Smooth muscle cell (in vitro differentiated cells): ENCODE data around the gene DBNDD1. TPM values are rescaled to one million over a fixed set of nuclear protein-coding genes. Genes with fewer than 3 reads are reported as not detected.
A peak's percentile ranks its signal among the peaks of the same experiment; 100 is the strongest.

ENCODE experiments used
- DNase-seq: peaks from one replicate; lab custom pipeline; 2025; ENCODE audit not compliant: unreplicated experiment; lab: John Stamatoyannopoulos, UW
- H2AFZ ChIP-seq: fragments of 200-600 bp; sonication (generic); 2 replicates; pipeline ENCODE4 v1.6.0; 2016; ENCODE audit warnings: antibody characterized with exemption, low read depth, mild to moderate bottlenecking
- H3F3A ChIP-seq: fragments of 200-600 bp; sonication (generic); 2 replicates; pipeline ENCODE4 v1.6.0; 2017; ENCODE audit warnings: antibody characterized with exemption, low read depth
- H3K27ac ChIP-seq: fragments of 200-600 bp; sonication (generic); 2 replicates; pipeline ENCODE4 v1.5.1; 2016; ENCODE audit warnings: low read depth, mild to moderate bottlenecking
- H3K27me3 ChIP-seq: fragments of 200-600 bp; sonication (generic); 2 replicates; pipeline ENCODE4 v1.6.1; 2016; ENCODE audit warnings: low read depth, mild to moderate bottlenecking
- H3K36me3 ChIP-seq: fragments of 200-600 bp; sonication (generic); 2 replicates; pipeline ENCODE4 v1.5.1; 2016; ENCODE audit warnings: low read depth
- H3K4me1 ChIP-seq: fragments of 200-600 bp; sonication (generic); 2 replicates; pipeline ENCODE4 v1.5.1; 2016; ENCODE audit warnings: low read depth
- H3K4me2 ChIP-seq: fragments of 200-600 bp; sonication (generic); 2 replicates; pipeline ENCODE4 v1.6.0; 2016; ENCODE audit warnings: mild to moderate bottlenecking
- H3K4me3 ChIP-seq: fragments of 200-600 bp; sonication (generic); 2 replicates; pipeline ENCODE4 v1.5.1; 2016; ENCODE audit warnings: mild to moderate bottlenecking
- H3K79me2 ChIP-seq: fragments of 200-600 bp; sonication (generic); 2 replicates; pipeline ENCODE4 v1.6.0; 2016; ENCODE audit warnings: low read depth, mild to moderate bottlenecking
- H3K9ac ChIP-seq: fragments of 200-600 bp; sonication (generic); 2 replicates; pipeline ENCODE4 v1.6.0; 2016; ENCODE audit warnings: low read depth
- H3K9me3 ChIP-seq: fragments of 200-600 bp; sonication (generic); replicated peaks from 2 replicates; pipeline ENCODE4 v1.5.1; 2016; ENCODE audit warnings: low read depth
- H4K20me1 ChIP-seq: fragments of 200-600 bp; sonication (generic); 2 replicates; pipeline ENCODE4 v1.6.0; 2016; ENCODE audit warnings: low read depth
- CTCF ChIP-seq: fragments of 200-600 bp; sonication (generic); IDR thresholded peaks from 2 replicates; pipeline ENCODE4 v1.5.1; 2017; ENCODE audit warnings: borderline replicate concordance, mild to moderate bottlenecking, antibody characterized with exemption; ENCODE audit not compliant: insufficient read depth, poor library complexity, severe bottlenecking
- WGBS: methylation state at CpG from one replicate; pipeline ENCODE4 v1.1.7; 2016; ENCODE audit warnings: low lambda C conversion rate; 5-methylcytosine and 5-hydroxymethylcytosine counted together
- polyA plus RNA-seq: library from polyadenylated mRNA; unstranded; fragments of >200 nt; fragmentation: Nextera tagmentation; extraction: Ambion mirVana; gene quantifications from 2 replicates; pipeline ENCODE4 v1.2.1, GENCODE V29; 2016
- total RNA-seq: library from RNA; depleted of rRNA; stranded (reverse); fragments of >200 nt; gene quantifications from 2 replicates; pipeline ENCODE4 v1.2.3, GENCODE V29; 2014

The DBNDD1 gene
- total and polyA plus RNA-seq, 2 experiments from 2014 or later, result 3.3 to 3.8 TPM

- TF ChIP-seq CTCF, result no peak
- no peak overlapping the region for H2AFZ ChIP-seq
- peaks cover 9% of the 10 kb centered on the region for H3K4me1 ChIP-seq
- no peak overlapping the region for H3K27ac ChIP-seq
- no peak overlapping the region for H3K4me2 ChIP-seq
- no peaks in the 10 kb centered on the region for H4K20me1 ChIP-seq
- no peaks in the 10 kb centered on the region for H3K27me3 ChIP-seq
- H3K9me3 ChIP-seq, result no peaks in the 10 kb centered on the region
- H3K79me2 ChIP-seq, result no peaks in the 10 kb centered on the region
- no peaks in the 10 kb centered on the region for H3K36me3 ChIP-seq
- H3F3A ChIP-seq, result no peaks in the 10 kb centered on the region
- no peak overlapping the region for H3K9ac ChIP-seq
- DNase-seq, result no peak
- H3K4me3 ChIP-seq, result no peak overlapping the region
- 91% methylated on average over 19 of the region's 19 CpGs for WGBS
Observed at GRCh38 chr16:90048737-90049330, 29.6 kb upstream of the DBNDD1 start.

GRCh38 chr16:90048347-90048722, 29.1 kb upstream of the DBNDD1 start:
- TF ChIP-seq CTCF, result no peak
- no peak overlapping the region for H3K4me2 ChIP-seq
- H3K9me3 ChIP-seq, result no peaks in the 10 kb centered on the region
- no peak for DNase-seq
- H3K4me3 ChIP-seq, result no peak overlapping the region
- no peak overlapping the region for H3K9ac ChIP-seq
- H3K4me1 ChIP-seq, result peaks cover 9% of the 10 kb centered on the region
- no peaks in the 10 kb centered on the region for H3K27me3 ChIP-seq
- H3F3A ChIP-seq, result no peaks in the 10 kb centered on the region
- no peaks in the 10 kb centered on the region for H4K20me1 ChIP-seq
- H3K79me2 ChIP-seq, result no peaks in the 10 kb centered on the region
- 87% methylated on average over 12 of the region's 12 CpGs for WGBS
- no peak overlapping the region for H3K27ac ChIP-seq
- H3K36me3 ChIP-seq, result no peaks in the 10 kb centered on the region
- no peak overlapping the region for H2AFZ ChIP-seq

- Histone ChIP-seq H3K4me1 (peaks cover 9% of the 10 kb centered on the region), H4K20me1 (no peaks in the 10 kb centered on the region), H3K27ac (no peak overlapping the region), H3K4me3 (peak overlapping the region; percentile 39), H3F3A (no peaks in the 10 kb centered on the region), H3K9me3 (no peaks in the 10 kb centered on the region), H3K9ac (no peak overlapping the region), H3K27me3 (no peaks in the 10 kb centered on the region), H2AFZ (no peak overlapping the region), H3K79me2 (no peaks in the 10 kb centered on the region), H3K4me2 (peak overlapping the region; percentile 84), H3K36me3 (no peaks in the 10 kb centered on the region)
- no peak for DNase-seq
- no peak for TF ChIP-seq CTCF
- WGBS, result 68% methylated on average over 12 of the region's 59 CpGs
Observed at GRCh38 chr16:90047714-90048346, 28.6 kb upstream of the DBNDD1 start.
